Measurements from ENCODE around the gene UNKL.

UNKL gene

DNA sequence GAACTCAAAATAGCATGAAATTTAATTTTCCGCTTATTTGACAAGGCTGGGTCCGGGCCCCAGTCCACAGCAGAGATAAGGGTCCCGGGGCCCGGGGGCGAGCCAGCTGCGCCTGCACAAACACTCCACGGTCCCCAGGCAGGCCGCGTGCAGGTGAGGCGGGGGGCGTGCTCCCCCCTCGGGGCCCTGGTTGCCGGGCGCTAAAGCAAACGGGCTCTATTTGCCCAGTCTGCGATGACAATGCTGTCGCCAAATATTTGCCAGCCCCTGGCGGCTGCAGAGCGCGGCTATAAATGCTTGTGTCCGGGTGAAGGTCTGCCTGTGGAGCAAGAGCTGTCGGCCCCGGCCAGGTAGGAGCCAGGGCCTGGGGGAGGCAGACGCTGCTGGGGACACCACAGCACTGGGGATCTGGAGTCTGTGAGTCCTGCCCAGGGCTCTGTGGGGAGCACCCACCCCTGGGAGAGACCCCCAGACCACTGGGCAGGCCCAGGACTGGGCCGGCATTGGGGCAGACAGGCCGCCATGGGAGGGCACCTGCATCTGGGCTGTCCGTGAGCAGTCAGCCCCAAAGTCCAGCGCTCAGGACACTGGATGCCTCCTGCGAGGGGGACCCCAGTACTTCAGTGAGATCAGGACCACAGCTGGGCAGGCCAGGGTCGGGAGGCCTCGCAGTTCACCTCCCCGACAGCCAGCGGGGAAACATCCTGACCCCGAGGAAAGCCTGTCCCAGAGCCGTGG, 16.4 kb upstream of the UNKL start, which contains the start of gene PERCC1:
TSS of gene PERCC1 (plus strand) at position 320 of the 738 bp plus-strand sequence. CDS start 1,516 bp downstream, outside the sequence.
- DNase-seq: no peak

DNA sequence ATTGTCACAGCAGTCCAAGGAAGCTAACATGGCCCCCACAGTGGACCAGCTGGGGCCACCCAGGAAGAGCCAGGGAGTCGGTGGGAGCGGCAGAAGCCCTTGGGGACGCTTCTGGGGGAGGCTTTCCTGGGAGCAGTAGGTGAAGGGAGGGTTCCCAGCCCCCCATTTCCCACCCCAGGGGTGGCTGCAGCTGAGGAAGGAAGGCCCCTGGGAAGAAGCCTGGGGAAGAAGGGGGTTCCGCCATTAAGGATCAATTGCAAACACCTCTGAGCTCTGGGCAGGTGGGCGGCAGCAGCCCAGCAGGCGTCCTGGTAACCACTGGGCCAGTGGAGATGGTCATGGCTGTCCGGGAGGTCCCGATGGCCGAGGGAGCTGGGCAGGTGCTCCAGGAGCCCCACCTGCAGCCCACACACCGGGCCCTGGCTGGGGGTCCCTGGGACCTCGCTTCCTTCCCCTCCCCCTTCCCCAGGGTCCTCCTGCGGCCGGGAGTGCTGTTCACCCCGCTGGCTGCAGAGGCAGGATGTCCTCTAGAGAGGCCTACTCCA, 15.8 kb upstream of the UNKL start:
- no peak for DNase-seq

DNA sequence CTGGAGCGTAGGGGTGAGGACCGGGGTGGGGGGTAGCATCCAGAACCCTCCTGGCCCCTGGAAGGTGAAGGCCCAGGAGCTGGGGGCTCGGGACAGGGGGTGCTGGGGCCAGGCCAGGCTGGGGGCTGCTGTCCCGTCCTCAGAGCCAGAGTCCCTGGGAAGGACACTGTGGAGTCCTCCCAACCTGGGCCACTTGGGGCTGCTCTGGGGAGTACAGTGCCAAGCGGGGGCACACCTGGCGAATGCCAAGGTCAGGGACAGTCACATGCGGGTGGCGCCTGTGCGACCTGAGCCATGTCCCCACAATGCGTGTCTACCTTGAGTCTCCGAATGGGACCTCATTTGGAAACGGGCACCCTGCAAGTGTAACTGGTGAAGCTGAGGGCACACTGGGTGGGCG, 15.1 kb upstream of the UNKL start:
- DNase-seq: no peak

- no peak for DNase-seq
These were observed 14.5 kb upstream of the UNKL start for GRCh38 chr16:1429012-1429411.

GRCh38 chr16:1428511-1428910, 14.0 kb upstream of the UNKL start:
- DNase-seq: no peak

DNA sequence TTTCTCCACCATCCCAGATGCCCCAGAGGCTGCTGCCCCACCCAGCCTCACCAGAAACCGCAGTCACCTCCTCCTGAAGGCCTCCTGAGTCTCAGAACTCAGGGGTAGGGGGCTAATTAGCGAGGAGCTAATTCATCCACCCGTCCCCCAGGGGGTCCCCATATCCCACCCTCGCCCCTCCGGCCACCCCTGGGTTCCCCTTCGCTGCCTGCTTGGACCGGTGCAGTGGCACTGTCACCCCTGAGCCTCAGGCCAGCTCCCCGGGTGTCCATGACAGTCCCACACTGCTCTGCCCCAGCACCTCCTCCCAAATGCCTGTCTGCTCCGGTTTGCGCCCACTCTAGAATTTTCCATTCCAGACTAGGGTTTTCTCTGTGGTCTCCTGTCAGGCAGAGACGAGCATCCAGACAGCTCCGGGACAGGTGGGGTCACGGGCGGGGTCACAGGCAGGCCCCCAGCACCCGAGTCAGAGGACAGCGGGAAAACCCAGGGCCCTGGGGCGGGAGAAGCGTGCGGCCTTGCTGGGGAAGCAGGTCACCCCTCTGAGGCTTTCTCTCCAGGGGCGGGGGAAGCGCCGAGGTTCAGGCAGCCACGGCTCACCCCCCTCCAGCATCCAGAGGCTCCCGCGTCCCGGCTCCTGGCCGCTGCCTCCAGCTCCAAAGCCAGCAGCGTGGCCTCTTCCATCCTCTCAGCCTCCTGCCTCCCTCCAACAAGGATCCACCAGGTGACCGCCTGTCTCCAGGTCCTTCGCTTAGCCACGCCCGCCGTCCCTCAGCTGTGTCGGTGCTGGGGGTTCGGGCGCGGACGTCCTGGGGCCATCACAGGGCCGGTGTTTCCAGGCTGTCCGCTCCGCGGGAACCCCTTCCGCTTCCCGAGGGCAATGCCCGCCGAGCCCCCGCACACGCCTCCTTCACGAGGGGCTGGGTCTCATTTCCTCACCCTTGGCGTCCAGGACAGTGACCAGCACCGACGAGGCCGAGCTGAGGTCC, 13.3 kb upstream of the UNKL start:
- DNase-seq: no peak

- no peak for DNase-seq
These were observed 12.4 kb upstream of the UNKL start for GRCh38 chr16:1426734-1427471.

GRCh38 chr16:1425616-1426370, 11.3 kb upstream of the UNKL start:
- no peak for DNase-seq

GRCh38 chr16:1424028-1424427, 9.5 kb upstream of the UNKL start:
- DNase-seq: no peak

GRCh38 chr16:1422076-1422475, 7.6 kb upstream of the UNKL start:
- DNase-seq: no peak

GRCh38 chr16:1420111-1420539, 5.6 kb upstream of the UNKL start:
- peak in 1 of 2 donors; percentile 8 for DNase-seq

DNA sequence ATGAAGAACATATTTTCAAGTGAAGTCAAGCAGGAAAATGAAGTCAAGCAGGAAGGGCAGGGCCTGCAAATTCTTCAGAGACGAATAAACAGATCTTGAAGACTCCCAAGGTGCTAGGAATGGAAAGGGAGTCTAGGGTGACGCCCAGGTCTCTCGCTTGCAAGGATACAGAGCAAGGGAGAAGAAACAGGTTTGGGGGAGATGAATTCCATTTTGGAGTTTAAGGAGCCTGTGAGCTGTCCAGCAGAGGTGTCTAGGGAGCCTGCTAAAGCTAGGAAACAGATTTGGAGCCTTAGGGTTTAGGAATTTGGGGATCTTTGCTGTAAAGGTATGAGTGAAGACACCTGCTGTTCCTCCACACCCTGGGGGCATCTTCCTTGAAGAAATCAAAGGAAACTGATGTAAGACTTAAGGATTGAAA, 2.0 kb upstream of the UNKL start:
- DNase-seq: no peak

DNA sequence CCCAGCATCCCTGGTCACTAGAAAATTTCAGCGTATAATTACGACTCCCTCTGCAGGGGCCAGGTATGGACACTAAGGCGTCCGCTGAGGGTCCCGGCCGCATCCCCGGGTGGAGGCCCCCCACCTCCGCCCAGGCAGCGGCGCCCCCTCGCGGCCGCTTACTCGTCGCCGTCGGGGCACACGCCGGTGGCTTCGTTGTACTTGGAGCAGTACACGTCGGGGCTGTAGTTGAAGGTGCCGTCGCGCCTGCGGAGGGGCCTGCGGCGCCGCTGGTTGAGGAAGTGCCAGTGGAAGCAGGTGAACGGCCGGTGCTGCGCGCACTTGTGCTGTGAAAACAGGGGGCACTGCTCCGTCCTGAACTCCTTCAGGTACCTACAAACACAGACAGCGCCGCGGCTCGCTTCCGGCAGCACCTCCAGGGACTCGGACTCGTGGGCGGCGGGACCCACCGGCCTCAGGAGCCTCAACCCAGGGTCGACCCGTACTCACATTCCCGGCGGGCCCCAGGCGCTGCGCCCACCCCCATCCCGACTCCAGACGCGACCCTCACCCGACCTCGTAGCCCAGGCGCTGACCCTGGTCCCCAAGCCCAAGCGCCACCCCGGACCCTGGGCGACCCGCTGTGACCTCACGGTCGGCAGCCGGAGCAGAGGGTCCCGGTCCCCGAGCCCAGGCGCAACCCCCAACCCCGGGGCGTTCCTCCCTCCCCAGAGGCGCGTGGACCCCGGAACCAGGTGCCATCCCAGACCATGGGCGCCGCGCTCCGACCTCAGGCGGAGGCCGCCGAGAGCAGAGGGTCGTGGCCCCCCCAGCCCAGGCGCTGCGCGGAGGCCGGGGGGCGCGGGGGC, 596 bp downstream of the UNKL start:
- DNase-seq: peak in 1 of 2 donors; percentile 6

GRCh38 chr16:1412847-1413246, 1.7 kb downstream of the UNKL start:
- no peak for DNase-seq

DNA sequence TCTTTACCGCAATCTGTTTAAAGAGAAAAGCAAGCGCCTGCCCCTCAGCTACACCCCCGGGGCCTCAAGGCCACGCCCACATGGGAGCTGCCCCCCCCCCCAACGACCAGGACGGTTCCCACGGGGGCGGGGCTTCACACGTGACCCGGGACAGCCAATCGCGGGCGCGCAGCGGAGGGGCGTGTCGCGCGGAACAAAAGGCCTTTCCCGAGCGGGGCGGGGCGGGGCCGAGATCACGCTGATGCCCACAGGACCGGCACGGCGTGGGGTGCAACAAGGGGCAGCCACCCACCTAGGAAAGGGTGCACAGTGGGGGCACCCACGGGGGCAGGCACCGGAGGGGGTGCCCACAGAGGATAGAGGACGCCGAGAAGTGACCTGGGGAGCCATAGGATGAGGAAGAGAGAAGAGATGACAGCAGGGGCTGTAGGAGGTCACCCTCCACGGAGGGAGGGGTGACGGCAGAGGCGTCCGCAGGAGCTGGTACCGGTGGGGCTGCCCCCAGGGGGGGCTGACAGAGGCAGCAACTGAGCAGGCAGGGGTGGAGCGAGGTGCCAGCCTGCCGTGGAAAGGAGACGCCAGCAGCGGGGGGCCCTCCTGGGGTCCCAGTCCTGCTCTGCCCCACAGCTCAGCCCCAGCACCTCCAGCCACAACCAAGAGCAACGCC, 6.2 kb downstream of the UNKL start:
- DNase-seq: peak; percentile 71 to 95

GRCh38 chr16:1407753-1408152, 6.8 kb downstream of the UNKL start:
- no peak for DNase-seq

DNA sequence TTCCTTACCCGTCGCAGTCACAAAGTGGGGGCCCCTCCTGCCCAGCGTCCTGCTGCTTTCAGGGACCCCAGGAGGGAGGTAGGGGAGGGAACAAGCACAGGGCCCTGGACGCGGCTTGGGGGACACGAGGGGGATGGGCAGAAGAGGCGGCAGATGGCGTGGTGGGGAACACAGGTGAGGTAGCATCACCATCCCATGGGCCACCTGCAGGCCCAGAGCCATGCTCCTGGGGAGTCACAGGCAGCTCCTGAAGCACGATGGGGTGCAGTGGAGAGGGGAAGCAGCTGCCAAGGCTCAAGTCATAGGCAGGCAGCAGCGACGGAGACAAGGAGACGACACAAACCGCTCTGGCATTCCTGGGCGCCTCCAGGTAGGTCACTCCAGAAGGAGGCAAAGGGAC, 10.8 kb downstream of the UNKL start:
- no peak for DNase-seq

GRCh38 chr16:1403036-1403435, 11.5 kb downstream of the UNKL start:
- no peak for DNase-seq

GRCh38 chr16:1401758-1402154, 12.7 kb downstream of the UNKL start:
- no peak for DNase-seq

DNA sequence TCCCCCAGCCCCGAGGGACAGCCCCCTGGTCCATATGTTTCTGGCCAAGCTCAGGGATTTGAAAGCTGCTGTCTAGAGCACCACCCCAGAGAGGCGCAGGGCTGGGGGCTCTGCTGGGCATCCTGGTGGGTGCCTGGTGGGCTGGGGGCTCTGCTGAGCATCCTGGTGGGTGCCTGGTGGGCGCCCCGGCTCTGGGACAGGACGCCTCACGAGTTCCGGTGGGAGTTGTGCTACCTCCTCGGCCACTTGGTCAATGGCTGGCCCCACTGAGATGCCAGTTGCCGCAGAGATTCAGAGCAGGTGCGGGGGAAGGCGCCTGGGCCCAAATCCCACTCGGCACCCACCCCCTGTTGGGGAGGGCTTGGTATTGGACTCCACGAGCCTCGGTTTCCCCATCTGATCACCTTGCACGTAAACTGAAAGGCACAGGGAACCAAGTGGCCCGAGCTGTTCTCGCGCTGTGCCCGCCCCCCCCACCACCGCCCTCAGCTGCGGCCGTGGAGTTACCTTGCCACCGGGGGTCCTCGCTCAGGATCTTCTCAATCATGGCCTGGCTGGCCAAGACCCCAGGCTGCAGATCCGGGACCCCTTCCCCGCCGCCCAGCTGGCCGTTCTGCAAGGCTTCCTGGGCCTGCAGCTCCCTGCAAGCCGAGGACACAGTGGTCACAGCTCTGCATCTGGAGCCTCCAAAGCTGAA, 13.3 kb downstream of the UNKL start:
- DNase-seq: no peak
